Spleen (tissue), 7 donors: Measurements from ENCODE around the gene ANKRD36.
"Not testable (repeated sequence)": the region's sequence is repeated elsewhere in the genome, so short reads cannot be mapped to it uniquely, and the experiment has no call there.

Experiments used
- CTCF ChIP-seq, 11 experiments: fragments of 200-600 bp in 7 of 11; fragments of 450-650 bp in 4 of 11; sonication (generic) in 4 of 11; IDR thresholded peaks in 8 of 11; conservative IDR thresholded peaks in 3 of 11; 1 replicate in 7 of 11; 2 replicates in 4 of 11; pipeline versions ENCODE4 v1.4.0 to v1.8.0; 2016 to 2021; ENCODE audit warnings: antibody characterized with exemption in 11 of 11, inconsistent platforms in 4 of 11, mild to moderate bottlenecking in 1 of 11
- POLR2A ChIP-seq, 3 donors: fragments of 450-650 bp; IDR thresholded peaks; one replicate each; pipeline ENCODE4 v1.5.1; 2017; ENCODE audit warnings: antibody characterized with exemption in 3 of 3, mild to moderate bottlenecking in 1 of 3
- POLR2AphosphoS5 ChIP-seq, 3 donors: sonication (generic); formaldehyde crosslinking; IDR thresholded peaks; one replicate each; pipeline ENCODE4 v1.5.1; 2017; ENCODE audit warnings: antibody characterized with exemption in 3 of 3
- donor health status: DM: no; HTN: no; CAD: no; lungs with moderate emphysema.
- donor health status: DM: no; HTN: no; CAD: no.
- donor health status: DM: no; HTN: no; CAD: no.

- TF ChIP-seq CTCF (IDR thresholded peaks at IDR 0.05 in 8 of 11, conservative IDR thresholded peaks at IDR 0.05 in 3 of 11); POLR2AphosphoS5 (IDR thresholded peaks at IDR 0.05); POLR2A (IDR thresholded peaks at IDR 0.05): not testable (repeated sequence)
Observed at GRCh38 chr2:97261192-97261591, 148.2 kb downstream of the ANKRD36 start.
